HEK293 (cell line): ENCODE measurements around the gene MAPK12.
A peak's percentile ranks its signal among the peaks of the same experiment; 100 is the strongest.

Experiments
- GLIS2 ChIP-seq: fragments of 450-650 bp; formaldehyde crosslinking; IDR thresholded peaks from 2 replicates; pipeline ENCODE4 v1.5.1; 2016; ENCODE audit warnings: missing biosample characterization, missing genetic modification characterization
- HIC1 ChIP-seq: fragments of 450-650 bp; formaldehyde crosslinking; IDR thresholded peaks from 2 replicates; pipeline ENCODE4 v1.5.1; 2016; ENCODE audit warnings: missing biosample characterization, missing genetic modification characterization
- KLF1 ChIP-seq: fragments of 450-650 bp; formaldehyde crosslinking; IDR thresholded peaks from 2 replicates; pipeline ENCODE4 v1.5.1; 2016; ENCODE audit warnings: missing biosample characterization, missing genetic modification characterization
- KLF10 ChIP-seq: fragments of 450-650 bp; IDR thresholded peaks from 2 replicates; pipeline ENCODE4 v1.5.1; 2018; ENCODE audit warnings: missing biosample characterization, mild to moderate bottlenecking, missing genetic modification characterization
- KLF16 ChIP-seq: fragments of 450-650 bp; formaldehyde crosslinking; IDR thresholded peaks from 2 replicates; pipeline ENCODE4 v1.5.1; 2017; ENCODE audit warnings: missing biosample characterization, missing genetic modification characterization
- OSR2 ChIP-seq: fragments of 450-650 bp; formaldehyde crosslinking; IDR thresholded peaks from 2 replicates; pipeline ENCODE4 v1.5.1; 2016; ENCODE audit warnings: missing biosample characterization, missing genetic modification characterization
- SP3 ChIP-seq: fragments of 450-650 bp; formaldehyde crosslinking; IDR thresholded peaks from 2 replicates; pipeline ENCODE4 v1.5.1; 2016; ENCODE audit warnings: missing biosample characterization, missing genetic modification characterization
- SP7 ChIP-seq: fragments of 450-650 bp; formaldehyde crosslinking; IDR thresholded peaks from 2 replicates; pipeline ENCODE4 v1.5.1; 2016; ENCODE audit warnings: missing biosample characterization, missing genetic modification characterization
- ZBTB20 ChIP-seq: fragments of 450-650 bp; formaldehyde crosslinking; IDR thresholded peaks from 2 replicates; pipeline ENCODE4 v1.5.1; 2016; ENCODE audit warnings: missing biosample characterization, missing genetic modification characterization
- ZBTB21 ChIP-seq: fragments of 450-650 bp; formaldehyde crosslinking; IDR thresholded peaks from 2 replicates; pipeline ENCODE4 v1.5.1; 2017; ENCODE audit warnings: missing biosample characterization, missing genetic modification characterization
- ZBTB48 ChIP-seq: fragments of 450-650 bp; formaldehyde crosslinking; IDR thresholded peaks from 2 replicates; pipeline ENCODE4 v1.5.1; 2016; ENCODE audit warnings: missing biosample characterization, missing genetic modification characterization
- ZBTB8A ChIP-seq: fragments of 450-650 bp; formaldehyde crosslinking; IDR thresholded peaks from 2 replicates; pipeline ENCODE4 v1.5.1; 2016; ENCODE audit warnings: missing biosample characterization, missing genetic modification characterization
- ZIC2 ChIP-seq: fragments of 450-650 bp; formaldehyde crosslinking; IDR thresholded peaks from 2 replicates; pipeline ENCODE4 v1.5.1; 2016; ENCODE audit warnings: missing biosample characterization, missing genetic modification characterization
- ZNF266 ChIP-seq: fragments of 450-650 bp; formaldehyde crosslinking; IDR thresholded peaks from 2 replicates; pipeline ENCODE4 v1.5.1; 2016; ENCODE audit warnings: missing biosample characterization, missing genetic modification characterization, low read depth
- ZNF416 ChIP-seq: fragments of 450-650 bp; formaldehyde crosslinking; IDR thresholded peaks from 2 replicates; pipeline ENCODE4 v1.5.1; 2016; ENCODE audit warnings: missing biosample characterization, missing genetic modification characterization
- ZNF423 ChIP-seq: fragments of 450-650 bp; formaldehyde crosslinking; IDR thresholded peaks from 2 replicates; pipeline ENCODE4 v1.5.1; 2016; ENCODE audit warnings: missing biosample characterization, missing genetic modification characterization
- ZNF521 ChIP-seq: fragments of 450-650 bp; formaldehyde crosslinking; IDR thresholded peaks from 2 replicates; pipeline ENCODE4 v1.5.1; 2017; ENCODE audit warnings: missing biosample characterization, mild to moderate bottlenecking, missing genetic modification characterization
- ZXDB ChIP-seq: fragments of 450-650 bp; formaldehyde crosslinking; IDR thresholded peaks from 2 replicates; pipeline ENCODE4 v1.5.1; 2016; ENCODE audit warnings: missing biosample characterization, missing genetic modification characterization
- TF ChIP-seq, protein P1 (sequence below): fragments of 450-650 bp; formaldehyde crosslinking; IDR thresholded peaks from 2 replicates; pipeline ENCODE4 v1.5.1; 2016; ENCODE audit warnings: missing biosample characterization, missing genetic modification characterization
- TF ChIP-seq, protein P2 (sequence below): sonication (generic); formaldehyde crosslinking; IDR thresholded peaks from 2 replicates; pipeline ENCODE4 v1.8.1; 2022; ENCODE audit warnings: mild to moderate bottlenecking, moderate library complexity, missing genetic modification reagents
- TF ChIP-seq, protein P3 (sequence below): fragments of 450-650 bp; formaldehyde crosslinking; IDR thresholded peaks from 2 replicates; pipeline ENCODE4 v1.5.1; 2016; ENCODE audit warnings: missing biosample characterization, missing genetic modification characterization
- TF ChIP-seq, protein P4 (sequence below): fragments of 450-650 bp; formaldehyde crosslinking; IDR thresholded peaks from 2 replicates; pipeline ENCODE4 v1.5.1; 2016; ENCODE audit warnings: missing biosample characterization, missing genetic modification characterization
- TF ChIP-seq, protein P5 (sequence below): fragments of 450-650 bp; formaldehyde crosslinking; IDR thresholded peaks from 2 replicates; pipeline ENCODE4 v1.5.1; 2016; ENCODE audit warnings: missing biosample characterization, missing genetic modification characterization

Gene MAPK12

GRCh38 chr22:50260801-50261614, 475 bp downstream of the MAPK12 start (continued):
- TF ChIP-seq, protein P1, sequence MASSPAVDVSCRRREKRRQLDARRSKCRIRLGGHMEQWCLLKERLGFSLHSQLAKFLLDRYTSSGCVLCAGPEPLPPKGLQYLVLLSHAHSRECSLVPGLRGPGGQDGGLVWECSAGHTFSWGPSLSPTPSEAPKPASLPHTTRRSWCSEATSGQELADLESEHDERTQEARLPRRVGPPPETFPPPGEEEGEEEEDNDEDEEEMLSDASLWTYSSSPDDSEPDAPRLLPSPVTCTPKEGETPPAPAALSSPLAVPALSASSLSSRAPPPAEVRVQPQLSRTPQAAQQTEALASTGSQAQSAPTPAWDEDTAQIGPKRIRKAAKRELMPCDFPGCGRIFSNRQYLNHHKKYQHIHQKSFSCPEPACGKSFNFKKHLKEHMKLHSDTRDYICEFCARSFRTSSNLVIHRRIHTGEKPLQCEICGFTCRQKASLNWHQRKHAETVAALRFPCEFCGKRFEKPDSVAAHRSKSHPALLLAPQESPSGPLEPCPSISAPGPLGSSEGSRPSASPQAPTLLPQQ (tag by site-specific recombination) = 0 out of 2 replicates have a peak, but pooled peaks have one; percentile 30
- peak; percentile 63 for TF ChIP-seq ZBTB8A
- peak; percentile 44; the same call in 1 of the 2 replicates for TF ChIP-seq ZBTB48
- TF ChIP-seq, protein P2, sequence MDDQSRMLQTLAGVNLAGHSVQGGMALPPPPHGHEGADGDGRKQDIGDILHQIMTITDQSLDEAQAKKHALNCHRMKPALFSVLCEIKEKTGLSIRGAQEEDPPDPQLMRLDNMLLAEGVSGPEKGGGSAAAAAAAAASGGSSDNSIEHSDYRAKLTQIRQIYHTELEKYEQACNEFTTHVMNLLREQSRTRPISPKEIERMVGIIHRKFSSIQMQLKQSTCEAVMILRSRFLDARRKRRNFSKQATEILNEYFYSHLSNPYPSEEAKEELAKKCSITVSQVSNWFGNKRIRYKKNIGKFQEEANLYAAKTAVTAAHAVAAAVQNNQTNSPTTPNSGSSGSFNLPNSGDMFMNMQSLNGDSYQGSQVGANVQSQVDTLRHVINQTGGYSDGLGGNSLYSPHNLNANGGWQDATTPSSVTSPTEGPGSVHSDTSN (CRISPR knock-in tag) = peak; percentile 47
- peak; percentile 36; the same call in 1 of the 2 replicates for TF ChIP-seq ZNF423
- TF ChIP-seq KLF16 (tag by site-specific recombination) = peak; percentile 36; the same call in 1 of the 2 replicates
- TF ChIP-seq SP7 = 0 out of 2 replicates have a peak, but pooled peaks have one; percentile 27
- TF ChIP-seq SP3 = peak; percentile 81
- TF ChIP-seq ZNF521 (tag by site-specific recombination) = no peak
- peak; percentile 89 for TF ChIP-seq ZIC2
- TF ChIP-seq, protein P3, sequence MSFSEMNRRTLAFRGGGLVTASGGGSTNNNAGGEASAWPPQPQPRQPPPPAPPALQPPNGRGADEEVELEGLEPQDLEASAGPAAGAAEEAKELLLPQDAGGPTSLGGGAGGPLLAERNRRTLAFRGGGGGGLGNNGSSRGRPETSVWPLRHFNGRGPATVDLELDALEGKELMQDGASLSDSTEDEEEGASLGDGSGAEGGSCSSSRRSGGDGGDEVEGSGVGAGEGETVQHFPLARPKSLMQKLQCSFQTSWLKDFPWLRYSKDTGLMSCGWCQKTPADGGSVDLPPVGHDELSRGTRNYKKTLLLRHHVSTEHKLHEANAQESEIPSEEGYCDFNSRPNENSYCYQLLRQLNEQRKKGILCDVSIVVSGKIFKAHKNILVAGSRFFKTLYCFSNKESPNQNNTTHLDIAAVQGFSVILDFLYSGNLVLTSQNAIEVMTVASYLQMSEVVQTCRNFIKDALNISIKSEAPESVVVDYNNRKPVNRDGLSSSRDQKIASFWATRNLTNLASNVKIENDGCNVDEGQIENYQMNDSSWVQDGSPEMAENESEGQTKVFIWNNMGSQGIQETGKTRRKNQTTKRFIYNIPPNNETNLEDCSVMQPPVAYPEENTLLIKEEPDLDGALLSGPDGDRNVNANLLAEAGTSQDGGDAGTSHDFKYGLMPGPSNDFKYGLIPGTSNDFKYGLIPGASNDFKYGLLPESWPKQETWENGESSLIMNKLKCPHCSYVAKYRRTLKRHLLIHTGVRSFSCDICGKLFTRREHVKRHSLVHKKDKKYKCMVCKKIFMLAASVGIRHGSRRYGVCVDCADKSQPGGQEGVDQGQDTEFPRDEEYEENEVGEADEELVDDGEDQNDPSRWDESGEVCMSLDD (tag by site-specific recombination) = peak; percentile 38; the same call in 1 of the 2 replicates
- peak; percentile 43; the same call in 1 of the 2 replicates for TF ChIP-seq ZXDB (tag by site-specific recombination)
- TF ChIP-seq OSR2 = 0 out of 2 replicates have a peak, but pooled peaks have one; percentile 21
- peak; percentile 90 for TF ChIP-seq GLIS2 (tag by site-specific recombination)
- peak; percentile 73; the same call in 1 of the 2 replicates for TF ChIP-seq ZBTB20 (tag by site-specific recombination)
- TF ChIP-seq, protein P4, sequence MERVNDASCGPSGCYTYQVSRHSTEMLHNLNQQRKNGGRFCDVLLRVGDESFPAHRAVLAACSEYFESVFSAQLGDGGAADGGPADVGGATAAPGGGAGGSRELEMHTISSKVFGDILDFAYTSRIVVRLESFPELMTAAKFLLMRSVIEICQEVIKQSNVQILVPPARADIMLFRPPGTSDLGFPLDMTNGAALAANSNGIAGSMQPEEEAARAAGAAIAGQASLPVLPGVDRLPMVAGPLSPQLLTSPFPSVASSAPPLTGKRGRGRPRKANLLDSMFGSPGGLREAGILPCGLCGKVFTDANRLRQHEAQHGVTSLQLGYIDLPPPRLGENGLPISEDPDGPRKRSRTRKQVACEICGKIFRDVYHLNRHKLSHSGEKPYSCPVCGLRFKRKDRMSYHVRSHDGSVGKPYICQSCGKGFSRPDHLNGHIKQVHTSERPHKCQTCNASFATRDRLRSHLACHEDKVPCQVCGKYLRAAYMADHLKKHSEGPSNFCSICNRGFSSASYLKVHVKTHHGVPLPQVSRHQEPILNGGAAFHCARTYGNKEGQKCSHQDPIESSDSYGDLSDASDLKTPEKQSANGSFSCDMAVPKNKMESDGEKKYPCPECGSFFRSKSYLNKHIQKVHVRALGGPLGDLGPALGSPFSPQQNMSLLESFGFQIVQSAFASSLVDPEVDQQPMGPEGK (tag by site-specific recombination) = peak; percentile 83
- TF ChIP-seq KLF1 (tag by site-specific recombination) = peak; percentile 36
- no peak for TF ChIP-seq ZBTB21
- TF ChIP-seq ZNF416 = no peak
- TF ChIP-seq, protein P5, sequence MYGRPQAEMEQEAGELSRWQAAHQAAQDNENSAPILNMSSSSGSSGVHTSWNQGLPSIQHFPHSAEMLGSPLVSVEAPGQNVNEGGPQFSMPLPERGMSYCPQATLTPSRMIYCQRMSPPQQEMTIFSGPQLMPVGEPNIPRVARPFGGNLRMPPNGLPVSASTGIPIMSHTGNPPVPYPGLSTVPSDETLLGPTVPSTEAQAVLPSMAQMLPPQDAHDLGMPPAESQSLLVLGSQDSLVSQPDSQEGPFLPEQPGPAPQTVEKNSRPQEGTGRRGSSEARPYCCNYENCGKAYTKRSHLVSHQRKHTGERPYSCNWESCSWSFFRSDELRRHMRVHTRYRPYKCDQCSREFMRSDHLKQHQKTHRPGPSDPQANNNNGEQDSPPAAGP (tag by site-specific recombination) = peak; percentile 84
- no peak for TF ChIP-seq ZNF266
- TF ChIP-seq HIC1 (tag by site-specific recombination) = 0 out of 2 replicates have a peak, but pooled peaks have one; percentile 9
- TF ChIP-seq KLF10 = peak; percentile 41; the same call in 1 of the 2 replicates
- TF ChIP-seq, all 188 proteins: peak for 34
